Tibial nerve (tissue), 4 donors: ENCODE results near the gene ID4. TPM values are rescaled to one million over a fixed set of nuclear protein-coding genes. Genes with fewer than 3 reads are reported as not detected.

Experiments
- DNase-seq, 2 donors: peaks; one replicate each; pipeline ENCODE4 v3.0.0-alpha.2; 2019; ENCODE audit warnings: low spot score in 2 of 2
- H3K27ac ChIP-seq, 4 donors: fragments of 200-600 bp; sonication (generic) in 3 of 4; one replicate each; pipeline ENCODE4 v1.5.1; 2017 to 2019; ENCODE audit warnings: mild to moderate bottlenecking in 1 of 4
- H3K27me3 ChIP-seq, 2 donors: fragments of 200-600 bp; sonication (generic) in 1 of 2; one replicate each; pipeline versions ENCODE4 v1.5.1 to v1.6.0; 2017 to 2019
- H3K36me3 ChIP-seq, 3 donors: fragments of 200-600 bp; sonication (generic); one replicate each; pipeline ENCODE4 v1.5.1; 2018 to 2019
- H3K4me1 ChIP-seq, 4 donors: fragments of 200-600 bp; sonication (generic) in 3 of 4; one replicate each; pipeline ENCODE4 v1.5.1; 2017 to 2019
- H3K4me3 ChIP-seq, 4 donors: fragments of 200-600 bp; sonication (generic) in 3 of 4; one replicate each; pipeline ENCODE4 v1.5.1; 2017 to 2019; ENCODE audit warnings: mild to moderate bottlenecking in 1 of 4, moderate library complexity in 1 of 4
- H3K9me3 ChIP-seq, 4 donors: fragments of 200-600 bp; sonication (generic) in 3 of 4; one replicate each; pipeline ENCODE4 v1.5.1; 2017 to 2019
- EP300 ChIP-seq, 2 donors: sonication (generic); formaldehyde crosslinking; IDR thresholded peaks; one replicate each; pipeline ENCODE4 v1.6.1; 2017; ENCODE audit warnings: antibody characterized with exemption in 2 of 2, mild to moderate bottlenecking in 1 of 2
- POLR2A ChIP-seq, 2 donors: fragments of 450-650 bp; IDR thresholded peaks; one replicate each; pipeline ENCODE4 v1.6.1; 2017; ENCODE audit warnings: antibody characterized with exemption in 2 of 2, mild to moderate bottlenecking in 2 of 2, moderate library complexity in 2 of 2
- WGBS, 2 donors: methylation state at CpG; one replicate each; pipeline ENCODE4 v1.1.5; 2018; 5-methylcytosine and 5-hydroxymethylcytosine counted together
- total RNA-seq, 4 donors: library from RNA; depleted of rRNA; stranded (reverse); fragments of >200 nt; gene quantifications; one replicate each; pipeline ENCODE4 v1.1.0, GENCODE V29; 2016
- TF ChIP-seq, protein P1 (sequence below), 5 experiments: fragments of 200-600 bp in 3 of 5; fragments of 450-650 bp in 2 of 5; sonication (generic) in 3 of 5; IDR thresholded peaks; one replicate each; pipeline ENCODE4 v1.5.1; 2016 to 2019; ENCODE audit warnings: antibody characterized with exemption in 5 of 5, mild to moderate bottlenecking in 3 of 5, moderate library complexity in 2 of 5

ID4 gene
- total RNA-seq, 4 donors from 2014 or later: 27.0 to 69.0 (median 33.3) TPM

DNA sequence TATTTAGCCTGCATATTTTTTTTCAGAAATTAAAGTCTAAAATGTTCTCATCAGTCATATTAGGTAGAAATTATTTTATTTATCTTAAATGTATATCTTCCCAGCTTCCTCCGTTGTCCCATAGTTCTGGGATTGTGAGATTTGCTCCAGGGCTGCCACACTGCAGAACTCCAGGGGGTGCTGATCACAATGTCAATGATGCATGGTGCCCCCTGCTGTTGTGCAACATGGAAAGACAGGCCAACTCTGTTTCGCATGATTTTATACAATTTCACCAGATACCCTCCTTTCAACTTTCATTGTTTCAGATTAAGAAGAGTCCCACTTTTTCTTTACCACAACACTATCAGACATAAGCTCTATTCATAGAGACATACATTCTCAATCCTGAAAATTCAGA is 35.9 kb downstream of the ID4 start:
- Histone ChIP-seq H3K27me3 (no peaks in the 10 kb centered on the region), H3K27ac (no peak overlapping the region), H3K9me3 (no peaks in the 10 kb centered on the region), H3K4me1 (no peaks in the 10 kb centered on the region), H3K4me3 (no peak overlapping the region), H3K36me3 (no peaks in the 10 kb centered on the region)
- TF ChIP-seq, protein P1, sequence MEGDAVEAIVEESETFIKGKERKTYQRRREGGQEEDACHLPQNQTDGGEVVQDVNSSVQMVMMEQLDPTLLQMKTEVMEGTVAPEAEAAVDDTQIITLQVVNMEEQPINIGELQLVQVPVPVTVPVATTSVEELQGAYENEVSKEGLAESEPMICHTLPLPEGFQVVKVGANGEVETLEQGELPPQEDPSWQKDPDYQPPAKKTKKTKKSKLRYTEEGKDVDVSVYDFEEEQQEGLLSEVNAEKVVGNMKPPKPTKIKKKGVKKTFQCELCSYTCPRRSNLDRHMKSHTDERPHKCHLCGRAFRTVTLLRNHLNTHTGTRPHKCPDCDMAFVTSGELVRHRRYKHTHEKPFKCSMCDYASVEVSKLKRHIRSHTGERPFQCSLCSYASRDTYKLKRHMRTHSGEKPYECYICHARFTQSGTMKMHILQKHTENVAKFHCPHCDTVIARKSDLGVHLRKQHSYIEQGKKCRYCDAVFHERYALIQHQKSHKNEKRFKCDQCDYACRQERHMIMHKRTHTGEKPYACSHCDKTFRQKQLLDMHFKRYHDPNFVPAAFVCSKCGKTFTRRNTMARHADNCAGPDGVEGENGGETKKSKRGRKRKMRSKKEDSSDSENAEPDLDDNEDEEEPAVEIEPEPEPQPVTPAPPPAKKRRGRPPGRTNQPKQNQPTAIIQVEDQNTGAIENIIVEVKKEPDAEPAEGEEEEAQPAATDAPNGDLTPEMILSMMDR (IDR thresholded peaks at IDR 0.05): no peak
- TF ChIP-seq EP300 (IDR thresholded peaks at IDR 0.05) (no peak), POLR2A (IDR thresholded peaks at IDR 0.05) (no peak)
- 67 to 70% methylated on average over 2 of the region's 2 CpGs for WGBS, 2 donors
- DNase-seq: no peak

DNA sequence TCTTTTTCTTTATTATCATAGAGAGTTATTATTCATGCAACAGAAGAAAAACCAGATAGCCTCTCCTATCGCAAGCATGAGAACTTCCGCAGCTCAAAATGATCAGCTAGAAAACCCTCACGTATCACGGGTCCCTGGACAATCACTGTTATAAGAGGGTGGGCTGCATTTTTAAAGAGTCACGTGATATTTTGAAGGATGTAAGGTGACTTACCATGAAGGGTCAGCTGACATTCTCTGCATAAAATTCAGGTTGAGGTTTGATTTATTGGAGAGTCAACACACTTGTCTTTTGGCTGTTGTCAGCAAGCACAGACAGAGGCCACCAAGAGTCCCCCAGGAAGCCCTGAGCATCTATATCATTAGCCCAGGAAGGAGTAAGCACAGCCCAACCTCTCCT is 39.5 kb downstream of the ID4 start:
- DNase-seq: no peak
- Histone ChIP-seq H3K4me3 (no peak overlapping the region), H3K27ac (no peak overlapping the region), H3K36me3 (no peaks in the 10 kb centered on the region), H3K9me3 (no peaks in the 10 kb centered on the region), H3K4me1 (no peaks in the 10 kb centered on the region), H3K27me3 (no peaks in the 10 kb centered on the region)
- WGBS, 2 donors: 88% methylated on average over 5 of the region's 5 CpGs
- TF ChIP-seq EP300 (IDR thresholded peaks at IDR 0.05): no peak
- TF ChIP-seq, protein P1 (IDR thresholded peaks at IDR 0.05): no peak
- TF ChIP-seq POLR2A (IDR thresholded peaks at IDR 0.05): no peak

DNA sequence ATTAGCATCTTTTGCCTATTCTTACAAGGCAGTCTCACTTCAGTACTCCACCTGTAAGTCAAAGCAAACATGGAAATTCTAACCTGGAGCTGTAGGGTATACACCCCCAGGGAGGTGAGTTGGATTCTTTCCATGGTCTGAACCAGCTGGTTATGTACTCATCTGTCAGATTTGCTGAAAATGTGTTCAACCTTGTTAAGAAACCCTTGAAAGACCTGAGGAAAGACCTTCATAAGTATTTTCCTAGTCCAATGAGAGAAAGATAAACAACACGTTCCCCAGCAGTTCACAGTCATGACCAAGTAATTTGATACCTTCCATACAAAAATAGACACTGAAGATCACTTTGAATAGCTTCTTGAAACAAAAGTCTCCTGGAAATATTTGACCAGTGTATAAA is 42.5 kb downstream of the ID4 start:
- no peaks in the 10 kb centered on the region for H3K4me1 ChIP-seq
- no peaks in the 10 kb centered on the region for H3K27me3 ChIP-seq
- WGBS, 2 donors: 30 to 31% methylated on average over 1 of the region's 1 CpG
- no peaks in the 10 kb centered on the region for H3K36me3 ChIP-seq
- no peaks in the 10 kb centered on the region for H3K9me3 ChIP-seq
- H3K27ac ChIP-seq: no peak overlapping the region
- no peak overlapping the region for H3K4me3 ChIP-seq
- no peak for DNase-seq
- TF ChIP-seq POLR2A (IDR thresholded peaks at IDR 0.05) (no peak), EP300 (IDR thresholded peaks at IDR 0.05) (no peak)
- TF ChIP-seq, protein P1 (IDR thresholded peaks at IDR 0.05): no peak

DNA sequence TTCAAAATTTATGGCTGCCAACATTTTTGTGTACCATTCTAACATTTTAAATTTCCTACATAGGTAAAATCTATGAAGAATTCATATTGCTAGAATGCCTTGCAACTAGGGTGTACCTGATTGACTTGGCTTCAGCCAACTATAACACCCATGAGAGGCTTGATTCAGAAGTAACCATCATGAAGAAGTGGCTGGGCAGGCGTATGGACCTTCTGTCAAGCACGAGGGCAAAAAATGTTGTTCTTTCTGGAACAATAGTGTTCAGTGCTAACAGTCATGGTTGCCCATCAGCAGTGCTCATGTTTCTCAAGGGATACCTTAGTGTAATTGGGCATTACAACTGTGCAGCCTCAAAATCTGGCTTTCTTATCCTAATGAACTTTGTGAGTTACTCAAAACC is 42.9 kb downstream of the ID4 start:
- Histone ChIP-seq H3K4me1 (no peaks in the 10 kb centered on the region), H3K4me3 (no peak overlapping the region), H3K27me3 (no peaks in the 10 kb centered on the region), H3K36me3 (no peaks in the 10 kb centered on the region), H3K9me3 (no peaks in the 10 kb centered on the region), H3K27ac (no peak overlapping the region)
- DNase-seq: no peak
- no peak for TF ChIP-seq POLR2A (IDR thresholded peaks at IDR 0.05)
- TF ChIP-seq, protein P1 (IDR thresholded peaks at IDR 0.05): no peak
- TF ChIP-seq EP300 (IDR thresholded peaks at IDR 0.05): no peak
- WGBS, 2 donors: 60 to 72% methylated on average over 2 of the region's 2 CpGs

DNA sequence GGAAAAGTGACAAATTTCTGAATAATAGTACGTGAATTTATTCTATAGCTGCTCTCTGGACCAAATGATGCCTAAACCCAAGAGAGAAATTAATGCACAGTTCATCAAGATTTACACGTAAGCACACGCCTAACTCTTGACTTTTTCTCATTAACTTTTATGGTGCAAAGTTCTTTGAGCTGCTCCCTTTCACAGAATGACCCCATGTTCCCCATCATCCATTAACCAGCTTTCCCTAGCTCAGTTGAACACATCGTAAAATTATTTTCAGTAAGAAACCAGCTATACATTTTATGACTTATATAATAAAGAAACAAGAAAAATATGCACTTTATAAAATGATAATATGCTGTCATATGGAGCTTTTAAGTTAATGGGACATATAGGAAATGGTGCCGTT is 54.3 kb downstream of the ID4 start:
- TF ChIP-seq, protein P1 (IDR thresholded peaks at IDR 0.05): no peak
- TF ChIP-seq EP300 (IDR thresholded peaks at IDR 0.05) (no peak), POLR2A (IDR thresholded peaks at IDR 0.05) (no peak)
- no peak for DNase-seq
- Histone ChIP-seq H3K36me3 (no peaks in the 10 kb centered on the region), H3K27ac (no peak overlapping the region), H3K4me1 (peaks cover 0 to 5% (median 0%) of the 10 kb centered on the region in 4 donors), H3K4me3 (no peak overlapping the region), H3K9me3 (no peaks in the 10 kb centered on the region), H3K27me3 (no peaks in the 10 kb centered on the region)
- 67 to 69% methylated on average over 5 of the region's 5 CpGs for WGBS, 2 donors
